SK-N-SH treated with all-trans-retinoic acid at 6 μM for 48 hours (cell line): ENCODE measurements around the gene CFAP300.

Source experiments
- ATAC-seq: fragments of 200-7000 bp; cut with Tn5 transposase; 3 replicates; pipeline ENCODE4 v1.9.1; 2020; ENCODE audit warnings: mild to moderate bottlenecking, moderate library complexity
- ARNTL ChIP-seq: fragments of 450-650 bp; formaldehyde crosslinking; IDR thresholded peaks from 2 replicates; pipeline ENCODE4 v1.5.0; 2020; ENCODE audit warnings: low read depth, mild to moderate bottlenecking, moderate library complexity, borderline replicate concordance
- BACH2 ChIP-seq: fragments of 250-450 bp; sonication (Bioruptor Pico); IDR thresholded peaks from 2 replicates; pipeline ENCODE4 v1.9.0; 2021; ENCODE audit warnings: mild to moderate bottlenecking, borderline replicate concordance
- CREB5 ChIP-seq: fragments of 250-450 bp; sonication (Bioruptor Pico); IDR thresholded peaks from 2 replicates; pipeline ENCODE4 v1.5.1; 2020; ENCODE audit warnings: low read depth, mild to moderate bottlenecking, moderate library complexity
- CSDC2 ChIP-seq: fragments of 250-450 bp; sonication (Bioruptor Pico); IDR thresholded peaks from 2 replicates; pipeline ENCODE4 v1.5.0; 2020; ENCODE audit warnings: mild to moderate bottlenecking, moderate library complexity
- CSRNP3 ChIP-seq: fragments of 250-450 bp; sonication (Bioruptor Pico); IDR thresholded peaks from 2 replicates; pipeline ENCODE4 v1.5.1; 2021; ENCODE audit warnings: mild to moderate bottlenecking, moderate library complexity
- ESRRG ChIP-seq: fragments of 250-450 bp; sonication (Bioruptor Pico); IDR thresholded peaks from 2 replicates; pipeline ENCODE4 v1.6.1; 2021; ENCODE audit warnings: mild to moderate bottlenecking
- GLIS3 ChIP-seq: fragments of 250-450 bp; sonication (Bioruptor Pico); IDR thresholded peaks from 2 replicates; pipeline ENCODE4 v1.5.0; 2020; ENCODE audit warnings: mild to moderate bottlenecking, moderate library complexity
- ISL1 ChIP-seq: fragments of 250-450 bp; sonication (Bioruptor Pico); IDR thresholded peaks from 2 replicates; pipeline ENCODE4 v2.1.2; 2022; ENCODE audit warnings: mild to moderate bottlenecking, moderate library complexity
- OSR1 ChIP-seq: fragments of 250-450 bp; sonication (Bioruptor Pico); IDR thresholded peaks from 2 replicates; pipeline ENCODE4 v1.8.0; 2022; ENCODE audit warnings: moderate library complexity, mild to moderate bottlenecking, inconsistent platforms
- PATZ1 ChIP-seq: fragments of 250-450 bp; sonication (Bioruptor Pico); IDR thresholded peaks from 2 replicates; pipeline ENCODE4 v1.8.0; 2020; ENCODE audit warnings: mild to moderate bottlenecking, moderate library complexity, borderline replicate concordance
- POU6F1 ChIP-seq: fragments of 250-450 bp; sonication (Bioruptor Pico); IDR thresholded peaks from 2 replicates; pipeline ENCODE4 v1.8.0; 2021; ENCODE audit warnings: low read depth, mild to moderate bottlenecking, moderate library complexity, borderline replicate concordance
- SNAI2 ChIP-seq: fragments of 250-450 bp; sonication (Bioruptor Pico); IDR thresholded peaks from 2 replicates; pipeline ENCODE4 v1.5.0; 2020; ENCODE audit warnings: mild to moderate bottlenecking, moderate library complexity
- TCF4 ChIP-seq: fragments of 250-450 bp; sonication (Bioruptor Pico); IDR thresholded peaks from 2 replicates; pipeline ENCODE4 v1.8.0; 2021; ENCODE audit warnings: mild to moderate bottlenecking, moderate library complexity, borderline replicate concordance
- TOX ChIP-seq: fragments of 250-450 bp; sonication (Bioruptor Pico); IDR thresholded peaks from 2 replicates; pipeline ENCODE4 v1.8.0; 2021; ENCODE audit warnings: mild to moderate bottlenecking, moderate library complexity, borderline replicate concordance
- TSHZ2 ChIP-seq: fragments of 250-450 bp; sonication (Bioruptor Pico); IDR thresholded peaks from 2 replicates; pipeline ENCODE4 v1.5.0; 2020; ENCODE audit warnings: mild to moderate bottlenecking, moderate library complexity
- ZC3H10 ChIP-seq: fragments of 250-450 bp; sonication (Bioruptor Pico); IDR thresholded peaks from 2 replicates; pipeline ENCODE4 v1.5.1; 2021; ENCODE audit warnings: mild to moderate bottlenecking, moderate library complexity
- ZFP3 ChIP-seq: fragments of 250-450 bp; sonication (Bioruptor Pico); IDR thresholded peaks from 2 replicates; pipeline ENCODE4 v1.5.0; 2020; ENCODE audit warnings: mild to moderate bottlenecking, moderate library complexity
- ZFP30 ChIP-seq: fragments of 450-650 bp; formaldehyde crosslinking; IDR thresholded peaks from 2 replicates; pipeline ENCODE4 v1.5.0; 2022; ENCODE audit warnings: mild to moderate bottlenecking, moderate library complexity
- ZNF565 ChIP-seq: fragments of 450-650 bp; formaldehyde crosslinking; conservative IDR thresholded peaks from 2 replicates; pipeline ENCODE4 v1.5.0; 2020; ENCODE audit warnings: low read depth, mild to moderate bottlenecking, moderate library complexity
- ZNF70 ChIP-seq: fragments of 450-650 bp; formaldehyde crosslinking; IDR thresholded peaks from 2 replicates; pipeline ENCODE4 v1.5.0; 2020; ENCODE audit warnings: mild to moderate bottlenecking, moderate library complexity
- ZNF8 ChIP-seq: fragments of 450-650 bp; formaldehyde crosslinking; IDR thresholded peaks from 2 replicates; pipeline ENCODE4 v1.5.0; 2020; ENCODE audit warnings: mild to moderate bottlenecking, moderate library complexity

The CFAP300 gene

GRCh38 chr11:102085864-102086551, 38.8 kb downstream of the CFAP300 start:
- no peak for ATAC-seq
- TF ChIP-seq CSRNP3 (no peak), SNAI2 (no peak), ZNF8 (CRISPR knock-in tag) (no peak), CREB5 (no peak), TOX (no peak), TSHZ2 (CRISPR knock-in tag) (no peak)

- TF ChIP-seq ZFP3 (no peak), ZNF70 (CRISPR knock-in tag) (no peak), ZFP30 (CRISPR knock-in tag) (no peak), ZNF565 (CRISPR knock-in tag) (no peak), ARNTL (CRISPR knock-in tag) (no peak)
- peak; percentile 51; the same call in 1 of the 3 replicates for ATAC-seq
These were observed 49.9 kb downstream of the CFAP300 start for GRCh38 chr11:102097186-102097585.

- no peak for ATAC-seq
- no peak for TF ChIP-seq GLIS3 (CRISPR knock-in tag)
- TF ChIP-seq ZC3H10: no peak
- no peak for TF ChIP-seq ZNF8 (CRISPR knock-in tag)
- TF ChIP-seq OSR1 (CRISPR knock-in tag): no peak
These were observed 52.5 kb downstream of the CFAP300 start for GRCh38 chr11:102099755-102100154.

- ATAC-seq: no peak
- no peak for TF ChIP-seq POU6F1 (CRISPR knock-in tag)
- no peak for TF ChIP-seq ZC3H10
- no peak for TF ChIP-seq GLIS3 (CRISPR knock-in tag)
- no peak for TF ChIP-seq BACH2 (CRISPR knock-in tag)
- TF ChIP-seq ESRRG (CRISPR knock-in tag): no peak
- TF ChIP-seq SNAI2: no peak
- TF ChIP-seq ZNF8 (CRISPR knock-in tag): no peak
- TF ChIP-seq CSDC2 (CRISPR knock-in tag): no peak
- no peak for TF ChIP-seq ISL1 (CRISPR knock-in tag)
- no peak for TF ChIP-seq OSR1 (CRISPR knock-in tag)
- TF ChIP-seq ZFP3: no peak
- TF ChIP-seq ZNF565 (CRISPR knock-in tag): no peak
- no peak for TF ChIP-seq TCF4 (CRISPR knock-in tag)
- no peak for TF ChIP-seq ZNF70 (CRISPR knock-in tag)
- TF ChIP-seq TSHZ2 (CRISPR knock-in tag): no peak
- no peak for TF ChIP-seq PATZ1 (CRISPR knock-in tag)
- TF ChIP-seq ZFP30 (CRISPR knock-in tag): no peak
- TF ChIP-seq, all 23 proteins: peak for 0
These were observed 61.6 kb downstream of the CFAP300 start for GRCh38 chr11:102108734-102109440.
